Lower lobe of right lung (tissue), 2 donors: Measurements from ENCODE around the gene SLC2A4RG. TPM values are rescaled to one million over a fixed set of nuclear protein-coding genes. Genes with fewer than 3 reads are reported as not detected.

Source experiments
- ATAC-seq, 2 donors: fragments of 200-7000 bp; cut with Tn5 transposase; one replicate each; pipeline ENCODE4 v1.9.1; 2020 to 2022; ENCODE audit warnings: mild to moderate bottlenecking in 2 of 2, moderate library complexity in 2 of 2
- DNase-seq: peaks from one replicate; pipeline ENCODE4 v3.0.0-alpha.2; 2020
- H3K27ac ChIP-seq: fragments of 200-600 bp; one replicate; pipeline ENCODE4 v1.8.0; 2022
- H3K27me3 ChIP-seq: fragments of 200-600 bp; one replicate; pipeline ENCODE4 v1.8.0; 2022; ENCODE audit warnings: low read depth
- H3K36me3 ChIP-seq: fragments of 200-600 bp; one replicate; pipeline ENCODE4 v1.8.0; 2022; ENCODE audit warnings: mild to moderate bottlenecking
- H3K4me1 ChIP-seq: fragments of 200-600 bp; one replicate; pipeline ENCODE4 v1.8.0; 2022
- H3K4me3 ChIP-seq: fragments of 200-600 bp; one replicate; pipeline ENCODE4 v1.8.0; 2022; ENCODE audit warnings: mild to moderate bottlenecking
- H3K9me3 ChIP-seq: fragments of 200-600 bp; one replicate; pipeline ENCODE4 v1.8.0; 2022
- intact Hi-C: fragments of 100-400 bp; cut with DNase I; formaldehyde crosslinking; loops from one replicate; pipeline ENCODE4 v1.11.0; 2022
- total RNA-seq: library from RNA; stranded (reverse); fragmentation: NEBNext Ultra II Directional; extraction: Animal tissue kit (Norgen Biotek cat#: 25700); gene quantifications from one replicate; pipeline ENCODE4 v1.2.1, GENCODE V29; 2021
- TF ChIP-seq, protein P1 (sequence below): fragments of 200-600 bp; IDR thresholded peaks from one replicate; pipeline ENCODE4 v1.8.0; 2022; ENCODE audit warnings: antibody characterized with exemption, mild to moderate bottlenecking
- donor health status: DM: no; HTN: yes; CAD: no; lungs with severe emphysema.

SLC2A4RG gene
- total RNA-seq, 1 donor from 2014 or later: 50.5 TPM

DNA sequence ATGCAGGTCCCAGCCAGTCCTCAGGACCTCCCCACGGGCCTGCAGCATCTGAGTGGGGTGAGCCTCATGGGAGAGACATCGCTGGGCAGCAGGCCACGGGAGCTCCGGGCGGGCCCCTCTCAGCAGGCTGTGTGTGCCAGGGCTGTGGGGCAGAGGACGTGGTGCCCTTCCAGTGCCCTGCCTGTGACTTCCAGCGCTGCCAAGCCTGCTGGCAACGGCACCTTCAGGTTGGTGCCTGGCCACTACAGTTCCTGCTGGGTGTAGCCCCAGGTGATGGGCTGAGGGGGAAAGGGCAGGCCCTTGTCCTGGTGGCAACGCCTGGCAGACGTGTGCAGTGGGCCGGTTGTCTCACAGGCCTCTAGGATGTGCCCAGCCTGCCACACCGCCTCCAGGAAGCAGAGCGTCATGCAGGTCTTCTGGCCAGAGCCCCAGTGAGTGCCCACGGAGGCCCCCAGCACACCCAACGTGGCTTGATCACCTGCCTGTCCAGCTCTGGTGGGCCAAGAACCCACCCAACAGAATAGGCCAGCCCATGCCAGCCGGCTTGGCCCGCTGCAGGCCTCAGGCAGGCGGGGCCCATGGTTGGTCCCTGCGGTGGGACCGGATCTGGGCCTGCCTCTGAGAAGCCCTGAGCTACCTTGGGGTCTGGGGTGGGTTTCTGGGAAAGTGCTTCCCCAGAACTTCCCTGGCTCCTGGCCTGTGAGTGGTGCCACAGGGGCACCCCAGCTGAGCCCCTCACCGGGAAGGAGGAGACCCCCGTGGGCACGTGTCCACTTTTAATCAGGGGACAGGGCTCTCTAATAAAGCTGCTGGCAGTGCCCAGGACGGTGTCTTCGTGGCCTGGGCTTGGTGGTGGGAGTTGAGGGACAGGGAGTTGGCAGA, 43.9 kb upstream of the SLC2A4RG start:
- no peaks in the 10 kb centered on the region for H3K9me3 ChIP-seq
- DNase-seq: no peak
- intact Hi-C loops: no loop called here
- no peak overlapping the region for H3K27ac ChIP-seq
- no peak for ATAC-seq
- H3K36me3 ChIP-seq: peaks cover 29% of the 10 kb centered on the region
- no peaks in the 10 kb centered on the region for H3K27me3 ChIP-seq
- peaks cover 56% of the 10 kb centered on the region for H3K4me1 ChIP-seq
- TF ChIP-seq, protein P1, sequence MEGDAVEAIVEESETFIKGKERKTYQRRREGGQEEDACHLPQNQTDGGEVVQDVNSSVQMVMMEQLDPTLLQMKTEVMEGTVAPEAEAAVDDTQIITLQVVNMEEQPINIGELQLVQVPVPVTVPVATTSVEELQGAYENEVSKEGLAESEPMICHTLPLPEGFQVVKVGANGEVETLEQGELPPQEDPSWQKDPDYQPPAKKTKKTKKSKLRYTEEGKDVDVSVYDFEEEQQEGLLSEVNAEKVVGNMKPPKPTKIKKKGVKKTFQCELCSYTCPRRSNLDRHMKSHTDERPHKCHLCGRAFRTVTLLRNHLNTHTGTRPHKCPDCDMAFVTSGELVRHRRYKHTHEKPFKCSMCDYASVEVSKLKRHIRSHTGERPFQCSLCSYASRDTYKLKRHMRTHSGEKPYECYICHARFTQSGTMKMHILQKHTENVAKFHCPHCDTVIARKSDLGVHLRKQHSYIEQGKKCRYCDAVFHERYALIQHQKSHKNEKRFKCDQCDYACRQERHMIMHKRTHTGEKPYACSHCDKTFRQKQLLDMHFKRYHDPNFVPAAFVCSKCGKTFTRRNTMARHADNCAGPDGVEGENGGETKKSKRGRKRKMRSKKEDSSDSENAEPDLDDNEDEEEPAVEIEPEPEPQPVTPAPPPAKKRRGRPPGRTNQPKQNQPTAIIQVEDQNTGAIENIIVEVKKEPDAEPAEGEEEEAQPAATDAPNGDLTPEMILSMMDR: no peak
- no peak overlapping the region for H3K4me3 ChIP-seq

DNA sequence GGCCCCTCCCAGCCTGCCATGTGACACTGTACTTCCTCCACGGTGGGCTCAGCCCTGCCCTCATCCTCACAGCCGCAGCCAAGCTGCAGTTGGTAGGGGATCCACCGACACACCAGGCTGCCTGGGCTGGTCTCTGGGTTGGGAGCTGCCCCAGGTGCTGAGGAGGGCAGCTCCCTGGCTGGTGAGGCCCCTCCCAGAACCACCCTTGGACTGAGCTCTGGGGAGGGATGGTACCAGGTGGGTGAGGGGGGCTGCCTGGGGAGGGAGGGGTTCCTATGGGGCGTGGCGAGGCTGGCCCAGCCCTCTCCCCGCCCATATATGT, 43.3 kb upstream of the SLC2A4RG start:
- peak overlapping the region; percentile 40 for H3K4me3 ChIP-seq
- peaks cover 56% of the 10 kb centered on the region for H3K4me1 ChIP-seq
- ATAC-seq: peak; percentile 0 to 18
- H3K27ac ChIP-seq: no peak overlapping the region
- DNase-seq: peak; percentile 45
- TF ChIP-seq, protein P1: no peak
- no peaks in the 10 kb centered on the region for H3K9me3 ChIP-seq
- no peaks in the 10 kb centered on the region for H3K27me3 ChIP-seq
- intact Hi-C loops: no loop called here
- peaks cover 29% of the 10 kb centered on the region for H3K36me3 ChIP-seq

DNA sequence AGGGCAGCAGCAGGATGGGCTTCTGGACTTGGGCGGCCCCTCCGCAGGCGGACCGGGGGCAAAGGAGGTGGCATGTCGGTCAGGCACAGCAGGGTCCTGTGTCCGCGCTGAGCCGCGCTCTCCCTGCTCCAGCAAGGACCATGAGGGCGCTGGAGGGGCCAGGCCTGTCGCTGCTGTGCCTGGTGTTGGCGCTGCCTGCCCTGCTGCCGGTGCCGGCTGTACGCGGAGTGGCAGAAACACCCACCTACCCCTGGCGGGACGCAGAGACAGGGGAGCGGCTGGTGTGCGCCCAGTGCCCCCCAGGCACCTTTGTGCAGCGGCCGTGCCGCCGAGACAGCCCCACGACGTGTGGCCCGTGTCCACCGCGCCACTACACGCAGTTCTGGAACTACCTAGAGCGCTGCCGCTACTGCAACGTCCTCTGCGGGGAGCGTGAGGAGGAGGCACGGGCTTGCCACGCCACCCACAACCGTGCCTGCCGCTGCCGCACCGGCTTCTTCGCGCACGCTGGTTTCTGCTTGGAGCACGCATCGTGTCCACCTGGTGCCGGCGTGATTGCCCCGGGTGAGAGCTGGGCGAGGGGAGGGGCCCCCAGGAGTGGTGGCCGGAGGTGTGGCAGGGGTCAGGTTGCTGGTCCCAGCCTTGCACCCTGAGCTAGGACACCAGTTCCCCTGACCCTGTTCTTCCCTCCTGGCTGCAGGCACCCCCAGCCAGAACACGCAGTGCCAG, 42.8 kb upstream of the SLC2A4RG start, which contains the start of gene TNFRSF6B:
TSS of gene TNFRSF6B (plus strand) at position 25 of the 729 bp plus-strand sequence. CDS start at position 141, 116 bp downstream.
- ATAC-seq (peak in 1 of 2 donors; percentile 1), DNase-seq (no peak)
- H3K27me3 ChIP-seq: no peaks in the 10 kb centered on the region
- H3K4me1 ChIP-seq: peaks cover 53% of the 10 kb centered on the region
- intact Hi-C loops: no loop called here
- peak within 1 kb of the TSS; percentile 31 for H3K27ac ChIP-seq
- peak within 1 kb of the TSS; percentile 40 for H3K4me3 ChIP-seq
- H3K9me3 ChIP-seq: no peaks in the 10 kb centered on the region
- TF ChIP-seq, protein P1: no peak
- peaks cover 29% of the 10 kb centered on the region for H3K36me3 ChIP-seq

DNA sequence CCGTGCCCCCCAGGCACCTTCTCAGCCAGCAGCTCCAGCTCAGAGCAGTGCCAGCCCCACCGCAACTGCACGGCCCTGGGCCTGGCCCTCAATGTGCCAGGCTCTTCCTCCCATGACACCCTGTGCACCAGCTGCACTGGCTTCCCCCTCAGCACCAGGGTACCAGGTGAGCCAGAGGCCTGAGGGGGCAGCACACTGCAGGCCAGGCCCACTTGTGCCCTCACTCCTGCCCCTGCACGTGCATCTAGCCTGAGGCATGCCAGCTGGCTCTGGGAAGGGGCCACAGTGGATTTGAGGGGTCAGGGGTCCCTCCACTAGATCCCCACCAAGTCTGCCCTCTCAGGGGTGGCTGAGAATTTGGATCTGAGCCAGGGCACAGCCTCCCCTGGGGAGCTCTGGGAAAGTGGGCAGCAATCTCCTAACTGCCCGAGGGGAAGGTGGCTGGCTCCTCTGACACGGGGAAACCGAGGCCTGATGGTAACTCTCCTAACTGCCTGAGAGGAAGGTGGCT, 42.2 kb upstream of the SLC2A4RG start:
- no peaks in the 10 kb centered on the region for H3K27me3 ChIP-seq
- DNase-seq (peak; percentile 27), ATAC-seq (no peak)
- peak overlapping the region; percentile 31 for H3K27ac ChIP-seq
- H3K36me3 ChIP-seq: peaks cover 29% of the 10 kb centered on the region
- no peaks in the 10 kb centered on the region for H3K9me3 ChIP-seq
- H3K4me3 ChIP-seq: peak overlapping the region; percentile 40
- TF ChIP-seq, protein P1: no peak
- H3K4me1 ChIP-seq: peaks cover 47% of the 10 kb centered on the region
- intact Hi-C loops: no loop called here

DNA sequence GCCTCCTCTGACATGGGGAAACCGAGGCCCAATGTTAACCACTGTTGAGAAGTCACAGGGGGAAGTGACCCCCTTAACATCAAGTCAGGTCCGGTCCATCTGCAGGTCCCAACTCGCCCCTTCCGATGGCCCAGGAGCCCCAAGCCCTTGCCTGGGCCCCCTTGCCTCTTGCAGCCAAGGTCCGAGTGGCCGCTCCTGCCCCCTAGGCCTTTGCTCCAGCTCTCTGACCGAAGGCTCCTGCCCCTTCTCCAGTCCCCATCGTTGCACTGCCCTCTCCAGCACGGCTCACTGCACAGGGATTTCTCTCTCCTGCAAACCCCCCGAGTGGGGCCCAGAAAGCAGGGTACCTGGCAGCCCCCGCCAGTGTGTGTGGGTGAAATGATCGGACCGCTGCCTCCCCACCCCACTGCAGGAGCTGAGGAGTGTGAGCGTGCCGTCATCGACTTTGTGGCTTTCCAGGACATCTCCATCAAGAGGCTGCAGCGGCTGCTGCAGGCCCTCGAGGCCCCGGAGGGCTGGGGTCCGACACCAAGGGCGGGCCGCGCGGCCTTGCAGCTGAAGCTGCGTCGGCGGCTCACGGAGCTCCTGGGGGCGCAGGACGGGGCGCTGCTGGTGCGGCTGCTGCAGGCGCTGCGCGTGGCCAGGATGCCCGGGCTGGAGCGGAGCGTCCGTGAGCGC, 41.6 kb upstream of the SLC2A4RG start:
- peak overlapping the region; percentile 49 for H3K27ac ChIP-seq
- peak; percentile 37 for DNase-seq
- H3K4me3 ChIP-seq: peak overlapping the region; percentile 40
- TF ChIP-seq, protein P1: no peak
- H3K36me3 ChIP-seq: peaks cover 29% of the 10 kb centered on the region
- H3K4me1 ChIP-seq: peaks cover 41% of the 10 kb centered on the region
- no peak for ATAC-seq
- intact Hi-C loops: no loop called here
- H3K9me3 ChIP-seq: no peaks in the 10 kb centered on the region
- H3K27me3 ChIP-seq: no peaks in the 10 kb centered on the region
